Neuronal stem cell (in vitro differentiated cells): Measurements from ENCODE around the gene ELOVL1.

ENCODE experiments used
- DNase-seq: peaks from one replicate; pipeline ENCODE4 v3.0.0-alpha.2; 2013; ENCODE audit warnings: low spot score
- H2AFZ ChIP-seq: one replicate; pipeline ENCODE4 v1.6.1; 2013; ENCODE audit warnings: mild to moderate bottlenecking, low read length, inconsistent platforms
- H2AK5ac ChIP-seq: 2 replicates; pipeline ENCODE4 v1.6.1; 2013; ENCODE audit warnings: low read depth, mild to moderate bottlenecking, inconsistent platforms, low read length, moderate library complexity, mixed read lengths
- H2BK120ac ChIP-seq: 2 replicates; pipeline ENCODE4 v1.6.1; 2013; ENCODE audit warnings: low read depth, mild to moderate bottlenecking, inconsistent platforms, low read length, moderate library complexity, mixed read lengths
- H2BK12ac ChIP-seq: one replicate; pipeline ENCODE4 v1.6.1; 2013; ENCODE audit warnings: low read length, inconsistent platforms
- H2BK15ac ChIP-seq: 2 replicates; pipeline ENCODE4 v1.6.1; 2013; ENCODE audit warnings: mild to moderate bottlenecking, low read length, inconsistent platforms, mixed read lengths
- H2BK5ac ChIP-seq: one replicate; pipeline ENCODE4 v1.6.1; 2013; ENCODE audit warnings: inconsistent platforms, mild to moderate bottlenecking, low read length, moderate library complexity
- H3K14ac ChIP-seq: one replicate; pipeline ENCODE4 v1.6.1; 2013; ENCODE audit warnings: low read length, inconsistent platforms
- H3K18ac ChIP-seq: 2 replicates; pipeline ENCODE4 v1.6.1; 2013; ENCODE audit warnings: low read length, inconsistent platforms
- H3K23ac ChIP-seq: 2 replicates; pipeline ENCODE4 v1.6.1; 2013; ENCODE audit warnings: low read depth, mild to moderate bottlenecking, mixed read lengths, low read length, inconsistent platforms; ENCODE audit not compliant: poor library complexity
- H3K27ac ChIP-seq: replicated peaks from 3 replicates; pipeline ENCODE4 v1.5.1; 2013; ENCODE audit warnings: low read length, inconsistent platforms
- H3K27me3 ChIP-seq, 3 experiments: 2 replicates each; pipeline ENCODE4 v1.6.1; 2013; ENCODE audit warnings: low read length in 3 of 3, mild to moderate bottlenecking in 2 of 3, inconsistent platforms in 1 of 3, low read depth in 1 of 3, mixed read lengths in 1 of 3, moderate library complexity in 1 of 3; ENCODE audit not compliant: control insufficient read depth in 3 of 3, insufficient read depth in 3 of 3
- H3K36me3 ChIP-seq, 2 donors: replicated peaks in 1 of 2; 2 replicates each; pipeline ENCODE4 v1.6.1; 2013; ENCODE audit warnings: low read length in 2 of 2; ENCODE audit not compliant: control insufficient read depth in 2 of 2, insufficient read depth in 2 of 2
- H3K4ac ChIP-seq: 2 replicates; pipeline ENCODE4 v1.6.1; 2013; ENCODE audit warnings: inconsistent platforms, mild to moderate bottlenecking, low read length, moderate library complexity
- H3K4me1 ChIP-seq, 2 donors: 1 replicate in 1 of 2; 2 replicates in 1 of 2; pipeline ENCODE4 v1.6.1; 2013; ENCODE audit warnings: low read length in 2 of 2, low read depth in 1 of 2; ENCODE audit not compliant: control insufficient read depth in 2 of 2, insufficient read depth in 1 of 2
- H3K4me2 ChIP-seq: one replicate; pipeline ENCODE4 v1.6.1; 2013; ENCODE audit warnings: mild to moderate bottlenecking, low read length, inconsistent platforms; ENCODE audit not compliant: insufficient read depth, poor library complexity, severe bottlenecking
- H3K4me3 ChIP-seq, 2 donors: 2 replicates each; pipeline ENCODE4 v1.5.1; 2013; ENCODE audit warnings: low read length in 2 of 2, mild to moderate bottlenecking in 2 of 2, inconsistent platforms in 1 of 2, moderate library complexity in 1 of 2
- H3K79me1 ChIP-seq: one replicate; pipeline ENCODE4 v1.6.1; 2013; ENCODE audit warnings: low read depth, mild to moderate bottlenecking, inconsistent platforms, low read length, moderate library complexity
- H3K9ac ChIP-seq: one replicate; pipeline ENCODE4 v1.6.1; 2013; ENCODE audit warnings: mild to moderate bottlenecking, low read depth, low read length, inconsistent platforms; ENCODE audit not compliant: poor library complexity
- H3K9me3 ChIP-seq, 2 donors: replicated peaks in 1 of 2; 2 replicates each; pipeline versions ENCODE3 to v1.6.1; 2013; ENCODE audit warnings: low read length in 2 of 2, mild to moderate bottlenecking in 2 of 2, inconsistent platforms in 1 of 2, low read depth in 1 of 2, mixed read lengths in 1 of 2, moderate library complexity in 1 of 2; ENCODE audit not compliant: control insufficient read depth in 2 of 2, insufficient read depth in 1 of 2
- H4K8ac ChIP-seq: one replicate; pipeline ENCODE4 v1.6.1; 2013; ENCODE audit warnings: low read depth, mild to moderate bottlenecking, inconsistent platforms, low read length, moderate library complexity
- H4K91ac ChIP-seq: one replicate; pipeline ENCODE4 v1.6.1; 2013; ENCODE audit warnings: low read length, low read depth, mild to moderate bottlenecking, inconsistent platforms; ENCODE audit not compliant: poor library complexity
- WGBS, 2 donors: extraction: QIAGEN DNeasy Blood & Tissue Kit; methylation state at CpG; one replicate each; pipeline ENCODE4 v1.1.7; 2013; ENCODE audit warnings: missing lambda C conversion rate in 2 of 2, mixed read lengths in 1 of 2; ENCODE audit not compliant: insufficient read length in 2 of 2, insufficient replicate concordance in 1 of 2; ENCODE audit errors: extremely low coverage in 2 of 2; 5-methylcytosine and 5-hydroxymethylcytosine counted together

ELOVL1 gene

DNA sequence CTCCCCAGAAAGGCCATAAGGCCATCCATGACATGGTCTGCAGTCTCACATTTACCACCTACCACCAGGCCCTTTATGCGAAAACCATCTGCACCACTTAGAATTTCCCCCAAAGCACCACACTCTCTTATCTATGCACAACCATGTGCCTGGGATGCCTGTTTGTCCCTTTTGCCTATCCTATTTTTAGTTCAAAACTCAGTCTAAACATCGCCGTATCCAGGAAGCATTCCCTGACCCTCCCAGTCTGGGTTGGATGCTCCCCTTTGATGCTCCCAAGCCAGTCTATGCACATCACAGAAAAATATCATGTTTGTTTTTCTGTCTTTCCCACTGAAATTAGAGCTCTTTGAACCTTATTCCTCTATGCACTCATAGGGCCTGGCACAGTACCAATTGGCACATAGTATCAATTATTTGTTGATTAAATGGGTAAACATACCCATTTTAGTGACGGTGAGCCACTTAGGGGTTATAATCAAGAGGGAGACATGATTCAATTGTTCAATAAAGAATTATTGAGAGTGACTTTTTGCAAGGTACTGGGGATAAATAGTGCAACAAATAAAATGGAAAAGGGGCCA, 23.5 kb downstream of the ELOVL1 start:
- Histone ChIP-seq H2AK5ac (no peak overlapping the region), H3K9ac (no peak overlapping the region), H3K36me3 (no peaks in the 10 kb centered on the region), H2AFZ (no peak overlapping the region), H3K27ac (no peak overlapping the region), H3K79me1 (no peaks in the 10 kb centered on the region), H2BK12ac (no peak overlapping the region), H3K4me2 (no peak overlapping the region), H3K4me1 (peaks cover 3 to 9% of the 10 kb centered on the region in 2 donors), H2BK15ac (no peak overlapping the region), H3K4ac (no peak overlapping the region), H4K91ac (no peak overlapping the region), H2BK120ac (no peak overlapping the region), H3K9me3 (no peaks in the 10 kb centered on the region), H4K8ac (no peak overlapping the region), H3K27me3 (peaks cover 0 to 57% (median 0%) of the 10 kb centered on the region in 3 experiments), H3K14ac (no peak overlapping the region), H2BK5ac (no peak overlapping the region), H3K23ac (no peak overlapping the region), H3K18ac (no peak overlapping the region), H3K4me3 (no peak overlapping the region)
- no peak for DNase-seq
- no CpG with 5 or more reads among the region's 4 CpGs for WGBS, 2 donors

DNA sequence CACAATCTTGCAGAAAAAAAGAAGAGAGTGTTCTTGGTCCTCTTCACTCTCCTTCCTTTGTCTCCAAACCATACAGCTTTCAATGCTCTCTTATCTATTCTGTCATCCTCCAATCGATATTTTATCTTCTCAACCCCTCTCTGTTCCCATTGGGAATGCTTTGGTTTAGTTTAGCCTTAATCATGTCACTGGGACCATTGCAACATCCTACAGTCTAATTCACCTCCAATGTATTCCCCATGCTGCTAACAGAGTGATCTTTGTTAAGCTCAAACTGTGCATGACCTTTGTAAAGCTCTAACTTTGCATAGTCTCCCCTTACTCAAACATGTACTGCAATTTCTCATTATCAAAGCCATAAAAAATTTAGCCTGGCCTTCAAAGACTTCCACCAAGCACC, 27.3 kb downstream of the ELOVL1 start:
- no peak overlapping the region for H2BK5ac ChIP-seq
- H4K8ac ChIP-seq, result no peak overlapping the region
- H4K91ac ChIP-seq, result no peak overlapping the region
- no peak overlapping the region for H3K14ac ChIP-seq
- no peak overlapping the region for H3K27ac ChIP-seq
- H2BK120ac ChIP-seq, result no peak overlapping the region
- no peak overlapping the region for H3K9ac ChIP-seq
- WGBS, 2 donors, result 100% methylated on average over 1 of the region's 1 CpG; no CpG with 5 or more reads in 1 of the 2 donors
- no peak overlapping the region for H2AFZ ChIP-seq
- no peak overlapping the region for H3K4me3 ChIP-seq
- no peaks in the 10 kb centered on the region for H3K36me3 ChIP-seq
- no peak overlapping the region for H3K4me2 ChIP-seq
- peaks cover 0 to 33% (median 0%) of the 10 kb centered on the region in 3 experiments for H3K27me3 ChIP-seq
- no peaks in the 10 kb centered on the region for H3K79me1 ChIP-seq
- no peak for DNase-seq
- no peak overlapping the region for H2BK12ac ChIP-seq
- no peak overlapping the region for H3K18ac ChIP-seq
- H2BK15ac ChIP-seq, result no peak overlapping the region
- H3K9me3 ChIP-seq, result no peaks in the 10 kb centered on the region
- peaks cover 0 to 2% of the 10 kb centered on the region in 2 donors for H3K4me1 ChIP-seq
- H3K23ac ChIP-seq, result no peak overlapping the region
- no peak overlapping the region for H3K4ac ChIP-seq
- no peak overlapping the region for H2AK5ac ChIP-seq

DNA sequence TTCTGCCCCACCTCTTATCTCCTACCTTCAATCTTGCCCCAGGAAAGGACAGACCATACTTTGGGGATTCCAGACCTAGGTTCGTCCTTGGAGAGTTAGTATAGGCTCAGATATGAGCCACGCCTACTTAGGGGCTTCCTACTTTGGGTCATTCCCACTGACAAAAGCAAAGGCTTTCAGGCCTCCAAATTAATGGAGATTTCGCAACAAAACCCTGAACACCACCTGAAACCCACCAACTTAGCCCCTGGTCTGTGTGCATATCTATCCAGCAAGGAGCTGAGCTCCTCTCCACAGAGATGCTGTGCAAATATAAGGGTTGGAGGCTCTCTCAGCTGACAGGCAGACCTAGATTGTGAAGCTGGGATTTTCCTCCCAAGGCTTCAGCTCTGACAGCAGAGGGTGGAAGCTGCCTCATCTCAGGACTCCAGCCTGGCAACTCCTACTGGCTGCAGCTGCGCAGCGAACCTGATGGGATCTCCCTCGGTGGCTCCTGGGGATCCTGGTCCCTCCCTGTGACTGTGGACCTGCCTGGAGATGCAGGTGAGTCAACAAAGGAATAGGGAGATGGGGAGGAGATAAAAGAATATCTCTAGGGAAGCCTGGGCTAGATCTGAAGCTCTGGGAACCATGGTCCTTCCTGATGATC, 28.1 kb downstream of the ELOVL1 start:
- no peaks in the 10 kb centered on the region for H3K36me3 ChIP-seq
- no peak overlapping the region for H3K9ac ChIP-seq
- H3K4me2 ChIP-seq, result no peak overlapping the region
- H2AFZ ChIP-seq, result no peak overlapping the region
- peaks cover 0 to 28% (median 0%) of the 10 kb centered on the region in 3 experiments for H3K27me3 ChIP-seq
- no peak overlapping the region for H2BK120ac ChIP-seq
- no CpG with 5 or more reads among the region's 6 CpGs for WGBS, 2 donors
- DNase-seq, result no peak
- H2BK15ac ChIP-seq, result no peak overlapping the region
- H2BK5ac ChIP-seq, result no peak overlapping the region
- H3K9me3 ChIP-seq, result no peaks in the 10 kb centered on the region
- no peak overlapping the region for H3K23ac ChIP-seq
- peaks cover 0 to 2% of the 10 kb centered on the region in 2 donors for H3K4me1 ChIP-seq
- H3K79me1 ChIP-seq, result no peaks in the 10 kb centered on the region
- no peak overlapping the region for H4K8ac ChIP-seq
- no peak overlapping the region for H3K4me3 ChIP-seq
- no peak overlapping the region for H3K27ac ChIP-seq
- no peak overlapping the region for H2BK12ac ChIP-seq
- H3K4ac ChIP-seq, result no peak overlapping the region
- H3K14ac ChIP-seq, result no peak overlapping the region
- H4K91ac ChIP-seq, result no peak overlapping the region
- no peak overlapping the region for H3K18ac ChIP-seq
- no peak overlapping the region for H2AK5ac ChIP-seq

DNA sequence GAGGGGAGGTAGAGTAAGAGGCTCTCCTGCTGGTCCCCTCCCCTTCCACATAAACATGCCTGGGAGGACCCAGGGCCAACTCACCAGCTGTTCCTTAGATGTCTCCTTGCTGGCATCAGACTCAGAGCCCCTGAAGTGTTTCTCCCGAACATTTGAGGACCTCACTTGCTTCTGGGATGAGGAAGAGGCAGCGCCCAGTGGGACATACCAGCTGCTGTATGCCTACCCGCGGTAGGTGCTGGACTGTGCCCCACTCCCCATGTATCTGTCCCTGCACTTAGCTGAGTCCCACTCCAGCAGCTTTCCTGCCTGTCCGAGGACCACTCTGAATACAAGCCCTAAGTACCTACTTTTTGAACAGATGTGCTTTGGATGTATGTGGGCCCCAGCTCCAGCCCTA, 29.8 kb downstream of the ELOVL1 start:
- Histone ChIP-seq H2BK120ac (no peak overlapping the region), H3K23ac (peak overlapping the region; percentile 40), H4K8ac (no peak overlapping the region), H2AFZ (no peak overlapping the region), H3K4me2 (no peak overlapping the region), H3K18ac (no peak overlapping the region), H3K9me3 (no peaks in the 10 kb centered on the region), H2AK5ac (peak overlapping the region; percentile 47), H3K27ac (no peak overlapping the region), H3K4me1 (peaks cover 0 to 2% of the 10 kb centered on the region in 2 donors), H3K4me3 (no peak overlapping the region), H3K9ac (no peak overlapping the region), H3K27me3 (peaks cover 0 to 20% (median 0%) of the 10 kb centered on the region in 3 experiments), H3K36me3 (no peaks in the 10 kb centered on the region), H3K4ac (no peak overlapping the region), H3K14ac (no peak overlapping the region), H3K79me1 (no peaks in the 10 kb centered on the region), H2BK12ac (no peak overlapping the region), H2BK5ac (no peak overlapping the region), H2BK15ac (peak overlapping the region; percentile 34), H4K91ac (no peak overlapping the region)
- no peak for DNase-seq
- no CpG with 5 or more reads among the region's 5 CpGs for WGBS, 2 donors
